GM12892 (cell line): Measurements from ENCODE around the gene SPACA1. TPM values are rescaled to one million over a fixed set of nuclear protein-coding genes. Genes with fewer than 3 reads are reported as not detected.
"Not testable (repeated sequence)": the region's sequence is repeated elsewhere in the genome, so short reads cannot be mapped to it uniquely, and the experiment has no call there.

Experiments used
- DNase-seq: peaks from one replicate; pipeline ENCODE4 v3.0.0; 2011; ENCODE audit not compliant: insufficient read length
- FAIRE-seq: peaks from 2 replicates; lab custom pipeline; 2011; peaks lifted over from hg19 to GRCh38; lab: Jason Lieb, UNC
- POLR2A ChIP-seq: IDR thresholded peaks from 2 replicates; pipeline ENCODE4 v1.6.1; 2011; ENCODE audit warnings: low read depth, low read length, control low read depth
- POLR2AphosphoS5 ChIP-seq: IDR thresholded peaks from 2 replicates; pipeline ENCODE4 v1.6.1; 2011; ENCODE audit warnings: low read depth, low read length, control low read depth
- TAF1 ChIP-seq: IDR thresholded peaks from 2 replicates; pipeline ENCODE4 v1.6.1; 2011; ENCODE audit warnings: low read depth, mild to moderate bottlenecking, control low read depth, low read length, borderline replicate concordance
- polyA plus RNA-seq: library from polyadenylated mRNA; unstranded; fragments of >200 nt; gene quantifications from one replicate; pipeline ENCODE4 v1.2.1, GENCODE V29; 2012; ENCODE audit warnings: missing spikeins, inconsistent platforms; ENCODE audit not compliant: missing spikeins

Gene SPACA1
- polyA plus RNA-seq, result not detected

GRCh38 chr6:88047510-88048150, at the start of gene SPACA1:
Gene SPACA1 (plus strand): TSS chr6:88047841. CDS start chr6:88047906, 65 bp downstream.
- no peak for TF ChIP-seq POLR2A
- no peak for TF ChIP-seq TAF1
- no peak for TF ChIP-seq POLR2AphosphoS5
- DNase-seq (no peak), FAIRE-seq (no peak)

- TF ChIP-seq POLR2A (no peak), POLR2AphosphoS5 (no peak), TAF1 (no peak)
- DNase-seq, result no peak
- no peak for FAIRE-seq
These were observed 46.9 kb upstream of the SPACA1 start for GRCh38 chr6:88000713-88001112.

GRCh38 chr6:88001279-88001678, 46.4 kb upstream of the SPACA1 start:
- FAIRE-seq, DNase-seq: not testable (repeated sequence)

- FAIRE-seq (no peak), DNase-seq (no peak)
- TF ChIP-seq POLR2A, result no peak
These were observed 42.9 kb upstream of the SPACA1 start for GRCh38 chr6:88004707-88005106.

- no peak for DNase-seq
- no peak for FAIRE-seq
- TF ChIP-seq POLR2AphosphoS5 (no peak), POLR2A (no peak), TAF1 (no peak)
These were observed 41.1 kb upstream of the SPACA1 start for GRCh38 chr6:88006557-88006956.

- DNase-seq (no peak), FAIRE-seq (no peak)
- TF ChIP-seq POLR2A (no peak), POLR2AphosphoS5 (no peak), TAF1 (no peak)
These were observed 39.2 kb upstream of the SPACA1 start for GRCh38 chr6:88008411-88008810.

GRCh38 chr6:88008831-88009231, 38.8 kb upstream of the SPACA1 start:
- TF ChIP-seq TAF1 (no peak), POLR2AphosphoS5 (no peak), POLR2A (no peak)
- no peak for FAIRE-seq

GRCh38 chr6:88013015-88013414, 34.6 kb upstream of the SPACA1 start:
- no peak for DNase-seq
- TF ChIP-seq POLR2A, result no peak
- TF ChIP-seq POLR2AphosphoS5, result no peak
- no peak for TF ChIP-seq TAF1
- no peak for FAIRE-seq

More at GRCh38 chr6:88008831-88009231, 38.8 kb upstream of the SPACA1 start:
- DNase-seq, result no peak

- DNase-seq (no peak), FAIRE-seq (peak; percentile 46)
- TF ChIP-seq POLR2A (no peak), TAF1 (no peak), POLR2AphosphoS5 (no peak)
These were observed 34.1 kb upstream of the SPACA1 start for GRCh38 chr6:88013554-88013953.

GRCh38 chr6:88020439-88020838, 27.2 kb upstream of the SPACA1 start:
- DNase-seq (no peak), FAIRE-seq (no peak)
- TF ChIP-seq POLR2AphosphoS5 (no peak), POLR2A (no peak), TAF1 (no peak)

- no peak for DNase-seq
- TF ChIP-seq TAF1, result no peak
- no peak for TF ChIP-seq POLR2A
- TF ChIP-seq POLR2AphosphoS5, result no peak
- FAIRE-seq, result no peak
These were observed 22.9 kb upstream of the SPACA1 start for GRCh38 chr6:88024696-88025095.

- FAIRE-seq, result no peak
- DNase-seq, result no peak
- no peak for TF ChIP-seq TAF1
- no peak for TF ChIP-seq POLR2AphosphoS5
- TF ChIP-seq POLR2A, result no peak
These were observed 16.1 kb upstream of the SPACA1 start for GRCh38 chr6:88031550-88031949.
